ENCODE measurements around the gene ITGB1.

Gene ITGB1

DNA sequence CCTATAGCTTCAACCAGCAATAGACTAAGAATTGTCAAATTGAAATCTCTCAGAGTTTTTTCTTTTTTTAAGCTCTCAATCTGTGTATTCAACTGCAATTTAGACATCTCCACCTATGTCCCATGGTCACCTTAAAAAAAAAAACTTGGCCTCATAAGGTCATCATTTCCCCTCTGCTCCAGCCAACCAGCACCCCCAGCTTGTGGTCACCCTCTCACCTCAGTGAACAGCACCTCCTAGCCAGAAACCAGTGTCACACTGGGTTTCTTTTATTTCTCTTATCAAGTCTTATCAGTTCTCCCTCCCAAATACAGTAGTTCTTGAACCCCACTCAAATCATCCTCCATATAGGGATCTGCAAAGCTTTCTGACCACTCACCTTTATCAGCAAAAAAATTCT lies 4.0 kb downstream of the ITGB1 start:
- DNase-seq = no peak

DNA sequence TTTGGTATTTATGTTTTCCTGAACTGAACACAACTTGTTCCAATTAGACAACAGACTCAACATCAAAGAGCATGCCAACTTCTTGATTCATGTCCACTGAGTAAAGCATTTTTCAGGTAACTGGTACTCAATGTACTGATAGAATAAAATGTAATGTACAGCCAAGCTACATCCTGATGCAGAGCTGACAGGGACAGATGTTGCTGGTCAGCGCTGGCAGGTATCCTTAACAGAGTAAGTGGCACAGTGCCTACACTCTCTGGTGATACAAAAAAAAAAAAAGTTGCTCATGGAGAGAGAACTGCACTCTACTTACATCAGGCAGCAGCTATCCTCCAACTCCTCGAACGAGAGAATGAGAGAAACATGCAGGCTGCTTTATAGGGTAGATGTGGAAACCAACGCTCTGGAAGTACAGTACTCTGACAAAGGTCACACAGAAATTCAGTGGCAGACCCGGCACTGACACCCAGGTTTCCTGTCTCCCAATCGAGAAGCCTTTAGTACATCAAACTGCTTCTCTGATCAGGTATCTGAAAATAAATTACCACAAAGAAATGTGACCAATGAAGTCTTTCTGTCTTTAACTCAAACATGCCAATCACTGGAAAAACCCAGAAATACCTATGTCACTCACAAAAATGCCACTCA lies 4.6 kb downstream of the ITGB1 start:
- no peak for DNase-seq

DNA sequence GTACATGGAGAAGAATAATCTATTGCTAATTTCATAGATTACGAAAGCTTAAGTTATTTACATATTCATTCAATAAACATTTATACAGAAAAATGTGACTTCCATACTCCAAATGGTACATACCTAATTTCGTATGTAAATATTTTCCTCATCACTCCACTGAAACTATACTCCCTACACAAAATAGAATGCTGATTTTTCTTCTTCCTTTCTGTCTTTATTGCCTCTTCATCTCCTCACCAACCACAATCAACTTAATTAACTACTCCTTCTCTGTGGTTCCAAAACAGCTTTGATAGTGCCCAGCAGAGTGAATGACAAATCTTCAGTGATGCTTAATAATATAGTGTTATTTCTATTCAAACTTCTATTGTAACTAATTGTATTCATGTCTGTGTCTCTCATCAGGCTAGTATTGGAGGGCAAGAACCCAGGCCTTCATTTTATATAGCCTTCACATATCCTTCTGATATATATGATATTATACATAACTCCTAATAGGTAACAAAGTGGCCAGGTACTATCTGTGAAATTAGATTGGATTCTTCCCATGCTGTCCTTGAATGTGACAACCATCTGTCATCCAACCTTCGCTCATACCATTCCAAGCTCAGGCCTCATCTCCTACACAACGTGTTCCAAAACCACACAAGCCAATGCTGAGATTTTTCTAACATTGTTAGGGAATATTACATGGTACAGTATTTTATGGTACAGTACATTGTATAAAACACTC lies 5.3 kb downstream of the ITGB1 start:
- DNase-seq = no peak

DNA sequence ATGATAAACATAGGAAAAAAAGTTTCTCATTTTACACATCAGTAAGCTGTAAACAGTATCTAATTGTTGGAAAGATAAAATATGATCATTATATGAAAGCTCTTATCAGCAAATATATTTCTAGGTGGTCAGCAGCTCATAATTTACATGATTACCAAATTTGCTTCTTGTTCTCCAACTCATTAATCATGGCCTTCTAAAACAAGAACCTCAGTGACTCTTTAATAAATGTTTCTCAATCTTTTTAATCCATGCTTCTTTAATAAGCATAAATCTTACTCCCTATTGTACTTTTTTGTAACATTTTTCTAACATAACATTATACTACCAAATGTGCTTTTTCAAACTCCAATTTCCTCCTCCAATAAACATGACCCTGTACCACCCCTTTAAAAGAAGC lies 5.9 kb downstream of the ITGB1 start:
- no peak for DNase-seq

DNA sequence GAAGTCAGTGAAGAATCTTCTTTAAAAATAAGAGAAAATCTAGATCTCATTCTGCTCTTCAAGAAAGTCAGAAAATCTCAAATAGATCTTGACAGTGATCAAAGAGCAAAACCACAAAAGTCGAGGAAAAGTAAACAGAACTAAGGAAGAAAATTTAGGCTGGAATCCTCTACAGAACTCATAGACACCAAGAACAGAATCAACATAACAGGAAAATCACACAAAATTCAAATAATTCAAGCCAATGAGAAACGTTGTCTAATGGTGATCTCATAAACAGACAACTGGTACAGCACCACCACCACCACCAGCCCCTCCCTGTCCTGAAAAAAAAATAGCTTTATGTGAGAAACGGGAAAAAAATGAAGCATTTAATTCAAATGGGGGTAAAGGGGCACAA lies 6.9 kb downstream of the ITGB1 start:
- no peak for DNase-seq

DNA sequence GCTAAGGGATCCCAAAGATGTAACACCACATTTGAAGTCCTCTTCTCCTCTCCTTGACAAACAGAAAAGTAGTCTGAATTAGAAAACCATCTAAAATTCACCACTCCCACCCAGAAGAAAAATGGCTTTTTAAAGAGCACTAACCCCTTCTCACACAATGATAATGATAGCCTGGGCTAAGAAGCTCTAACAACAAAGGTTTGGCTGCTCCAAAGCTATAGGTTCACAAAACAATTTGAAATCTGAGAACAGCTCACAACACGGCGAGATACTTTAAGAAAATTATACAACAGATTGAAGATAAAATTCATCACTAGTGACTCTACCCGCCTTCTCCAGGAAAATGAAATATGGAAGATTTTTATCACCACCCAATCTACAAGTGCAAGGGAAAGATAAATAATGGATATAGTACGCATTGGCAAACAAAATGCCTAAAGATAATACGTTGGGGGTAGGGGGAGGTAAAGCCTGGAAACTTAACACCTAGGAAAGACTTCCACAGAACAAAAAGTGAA lies 7.4 kb downstream of the ITGB1 start:
- no peak for DNase-seq

DNA sequence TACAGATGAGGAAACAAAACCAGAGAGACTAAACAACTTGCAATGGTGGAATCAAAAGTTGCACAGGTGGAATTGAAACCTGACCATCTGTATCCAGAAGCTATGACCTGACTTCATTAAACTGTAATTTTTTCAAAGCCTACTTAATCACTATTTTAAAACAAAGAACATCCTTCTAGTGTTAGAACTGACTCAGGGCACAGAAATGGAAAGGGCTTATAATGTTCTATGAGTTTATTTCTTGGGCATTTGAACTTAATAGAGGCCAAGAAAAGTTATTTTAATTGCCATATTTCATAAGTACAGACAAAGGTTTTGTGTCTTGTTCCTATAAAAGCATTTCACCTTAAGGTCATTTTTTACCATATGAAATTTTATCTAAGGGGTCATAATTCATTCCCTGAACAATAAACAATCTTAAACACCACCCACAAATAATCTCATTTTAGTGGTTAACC lies 8.8 kb downstream of the ITGB1 start:
- no peak for DNase-seq

DNA sequence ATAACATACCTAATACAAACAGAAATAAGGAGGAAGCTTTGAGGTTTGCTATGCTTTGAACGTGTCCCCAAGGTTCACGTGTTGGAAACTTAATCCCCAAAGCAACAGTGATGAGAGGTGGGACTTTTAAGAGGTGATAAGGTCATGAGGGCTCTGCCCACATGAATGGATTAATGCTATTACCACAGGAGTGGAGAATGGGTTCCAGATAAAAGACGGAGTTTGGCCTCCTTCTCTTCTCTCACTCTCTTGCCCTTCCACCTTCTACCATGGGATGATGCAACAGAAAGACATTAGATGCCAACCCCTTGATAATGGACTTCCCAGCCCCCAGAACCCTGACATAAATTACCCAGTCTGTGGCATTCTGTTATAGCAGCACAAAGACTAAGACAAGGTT lies 9.6 kb downstream of the ITGB1 start:
- DNase-seq = no peak

DNA sequence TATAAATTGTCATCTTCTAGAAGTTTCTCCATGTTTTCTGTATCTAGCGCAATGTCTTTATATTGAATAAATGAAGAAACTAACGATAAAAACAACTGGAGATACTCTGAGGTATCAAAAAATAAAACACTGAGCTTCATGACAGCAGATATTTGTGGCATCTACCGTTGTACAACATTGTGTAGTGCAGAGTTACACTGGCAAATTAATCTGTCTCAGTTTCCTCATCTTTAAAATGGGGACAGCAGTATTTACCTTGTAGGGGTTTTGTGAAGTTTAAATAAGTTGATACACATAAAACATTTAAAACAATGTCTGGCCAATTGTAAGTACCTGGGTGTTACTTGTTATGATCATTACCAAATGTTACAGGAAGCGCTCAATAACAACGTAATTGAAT lies 10.4 kb downstream of the ITGB1 start:
- DNase-seq = no peak

DNA sequence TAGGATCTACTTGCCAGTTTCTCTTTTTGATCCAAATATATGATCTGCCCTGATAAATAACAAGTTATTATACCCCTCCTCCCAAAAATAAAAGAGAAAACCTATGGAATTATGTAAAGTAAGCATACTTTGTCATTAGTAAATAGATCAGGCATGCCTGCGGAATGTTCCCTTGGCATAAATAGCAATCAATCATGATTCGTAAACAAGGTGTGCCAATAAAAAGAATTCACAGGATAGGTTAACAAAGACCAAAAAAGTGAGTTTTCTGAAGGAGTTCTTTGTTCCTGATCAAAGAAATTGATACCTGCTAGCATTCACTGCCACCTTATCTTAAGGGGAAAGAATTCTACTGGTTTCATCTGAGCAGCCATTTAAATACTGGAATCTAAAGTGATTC lies 11.9 kb downstream of the ITGB1 start:
- DNase-seq = no peak

DNA sequence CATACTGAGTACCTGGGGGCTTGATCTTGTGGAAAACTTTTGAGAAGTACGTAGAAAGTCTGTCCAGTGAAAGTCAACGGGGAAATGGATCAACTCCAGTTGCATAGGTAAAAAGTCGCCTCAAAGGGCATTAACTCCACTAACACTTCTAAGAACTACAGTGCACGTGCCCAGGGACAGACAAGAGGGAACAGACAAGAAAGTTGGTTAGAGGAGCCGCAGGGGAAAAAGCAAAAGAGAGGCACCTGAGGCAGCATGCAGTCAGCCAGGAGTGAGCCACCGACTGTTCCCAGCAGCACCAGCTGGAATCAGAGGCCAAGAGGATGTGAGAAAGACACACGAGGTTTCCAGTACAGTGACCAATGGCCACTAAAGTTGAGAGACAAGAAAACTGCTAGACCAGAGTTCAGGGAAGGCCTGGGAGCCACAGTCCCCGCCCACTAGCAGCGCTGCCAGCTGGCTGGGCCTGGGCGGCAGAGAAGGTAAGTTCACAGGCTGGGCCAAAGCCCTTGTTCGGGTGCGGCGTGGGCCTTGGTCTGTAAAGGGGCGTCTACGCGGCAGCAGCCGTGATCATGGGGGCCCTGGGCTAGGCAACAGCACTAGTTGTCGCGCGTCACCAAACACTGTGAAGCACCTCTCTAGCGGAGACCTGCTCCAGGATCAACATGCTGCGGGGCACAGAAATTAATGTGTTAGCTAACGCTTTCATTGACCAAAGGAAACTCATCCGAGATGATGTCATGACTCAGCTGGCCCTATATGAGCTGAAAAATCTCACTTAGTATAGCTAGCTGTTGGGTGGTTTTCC lies 14.0 kb downstream of the ITGB1 start:
- no peak for DNase-seq

DNA sequence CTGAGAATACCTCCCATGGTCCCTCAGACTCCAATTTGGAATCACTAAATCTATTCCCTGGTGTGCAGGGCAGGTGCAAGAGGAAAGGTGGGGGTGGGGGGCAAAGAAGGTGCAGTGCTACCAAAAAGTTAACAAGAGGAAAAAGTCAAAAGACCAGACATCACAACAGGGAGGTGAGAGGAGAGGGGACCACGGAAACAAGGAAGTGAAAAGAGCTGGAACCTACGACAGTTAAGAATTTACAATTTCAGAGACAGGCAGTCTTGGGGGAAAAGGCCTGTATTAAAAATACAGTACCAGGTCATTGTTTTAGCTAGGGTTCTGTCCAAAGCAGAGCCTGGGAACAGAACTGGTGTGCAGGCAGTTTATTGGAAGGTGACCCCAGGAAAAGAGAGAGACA lies 14.6 kb downstream of the ITGB1 start:
- no peak for DNase-seq

DNA sequence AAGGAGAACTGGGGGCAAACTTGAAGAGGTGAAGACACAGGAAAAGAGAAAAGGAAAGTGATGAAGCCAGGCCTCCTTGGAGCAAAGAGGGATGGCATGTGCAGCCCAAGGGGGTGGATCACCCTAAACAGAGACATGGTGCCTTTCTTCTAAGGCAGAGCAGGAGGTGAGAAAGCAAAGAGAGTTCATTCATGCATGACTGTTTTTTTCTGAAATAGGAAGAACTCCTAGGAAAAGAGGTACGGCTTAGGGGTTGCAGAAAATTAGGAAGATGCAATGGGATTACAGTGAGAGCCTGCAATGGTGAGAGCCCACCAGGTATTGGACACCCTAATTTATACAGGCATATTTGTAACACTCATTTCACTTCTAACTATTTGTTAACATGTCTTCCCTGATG lies 15.9 kb downstream of the ITGB1 start:
- DNase-seq = no peak

DNA sequence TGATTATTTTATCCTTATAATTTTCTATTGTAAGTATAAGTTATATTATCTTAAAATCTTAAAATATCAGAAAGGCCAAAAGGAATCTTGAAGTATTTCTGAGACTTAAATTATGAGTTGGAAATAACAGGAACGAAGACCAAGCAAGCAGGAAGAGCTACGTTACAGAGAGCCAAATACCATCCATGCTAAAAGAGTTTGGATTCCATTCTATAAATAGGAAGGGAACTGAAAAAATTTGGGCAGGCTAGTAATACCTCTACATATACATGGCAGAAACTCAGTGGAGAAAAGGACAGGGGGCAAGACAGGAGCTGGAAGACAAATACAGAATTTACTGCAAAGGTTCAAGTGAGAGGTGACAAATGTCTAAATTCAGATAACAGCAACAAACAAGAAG lies 16.7 kb downstream of the ITGB1 start:
- no peak for DNase-seq

DNA sequence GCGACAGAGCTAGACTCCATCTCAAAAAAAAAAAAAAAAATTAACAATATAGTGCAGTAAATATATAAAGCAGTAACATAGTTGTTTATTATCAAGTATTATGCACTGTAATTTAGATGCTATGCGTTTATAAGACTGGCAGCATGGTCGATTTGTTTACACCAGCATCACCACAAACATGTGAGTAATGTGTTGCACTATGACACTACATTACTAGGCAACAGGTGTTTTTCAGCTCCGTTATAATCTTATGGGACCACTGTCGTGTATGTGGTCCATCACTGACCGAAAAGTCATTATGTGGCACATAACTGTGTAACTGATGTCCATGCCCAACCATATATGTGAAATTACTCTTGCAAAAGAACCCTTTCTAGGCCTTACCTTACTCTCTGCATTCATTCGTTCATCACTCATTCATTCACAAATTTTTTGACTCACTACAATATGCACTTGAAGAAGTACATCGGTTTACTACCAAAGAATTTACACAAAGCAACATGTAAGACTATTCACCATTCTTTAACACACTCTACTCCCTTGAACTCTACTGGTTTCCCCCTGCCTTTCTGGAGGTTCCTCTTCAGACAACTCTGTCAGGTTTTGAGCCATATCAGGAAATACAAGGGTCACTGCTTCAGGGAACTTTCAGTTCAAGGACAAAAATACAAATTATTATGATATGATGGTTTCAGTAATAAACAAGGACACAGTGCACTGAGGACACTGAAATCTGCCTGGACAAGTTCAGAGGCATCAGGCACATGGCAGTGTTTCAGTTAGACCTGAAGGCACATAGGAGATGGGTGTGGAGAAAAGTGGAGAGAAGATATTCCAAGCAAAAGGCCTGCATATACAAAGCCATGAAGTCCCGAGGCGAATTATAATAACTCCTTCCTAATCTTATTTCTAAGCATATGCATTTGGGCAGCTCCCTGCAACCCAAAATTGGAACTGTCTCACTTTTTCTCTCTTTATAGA lies 17.4 kb downstream of the ITGB1 start:
- peak; percentile 19 to 25 for DNase-seq

DNA sequence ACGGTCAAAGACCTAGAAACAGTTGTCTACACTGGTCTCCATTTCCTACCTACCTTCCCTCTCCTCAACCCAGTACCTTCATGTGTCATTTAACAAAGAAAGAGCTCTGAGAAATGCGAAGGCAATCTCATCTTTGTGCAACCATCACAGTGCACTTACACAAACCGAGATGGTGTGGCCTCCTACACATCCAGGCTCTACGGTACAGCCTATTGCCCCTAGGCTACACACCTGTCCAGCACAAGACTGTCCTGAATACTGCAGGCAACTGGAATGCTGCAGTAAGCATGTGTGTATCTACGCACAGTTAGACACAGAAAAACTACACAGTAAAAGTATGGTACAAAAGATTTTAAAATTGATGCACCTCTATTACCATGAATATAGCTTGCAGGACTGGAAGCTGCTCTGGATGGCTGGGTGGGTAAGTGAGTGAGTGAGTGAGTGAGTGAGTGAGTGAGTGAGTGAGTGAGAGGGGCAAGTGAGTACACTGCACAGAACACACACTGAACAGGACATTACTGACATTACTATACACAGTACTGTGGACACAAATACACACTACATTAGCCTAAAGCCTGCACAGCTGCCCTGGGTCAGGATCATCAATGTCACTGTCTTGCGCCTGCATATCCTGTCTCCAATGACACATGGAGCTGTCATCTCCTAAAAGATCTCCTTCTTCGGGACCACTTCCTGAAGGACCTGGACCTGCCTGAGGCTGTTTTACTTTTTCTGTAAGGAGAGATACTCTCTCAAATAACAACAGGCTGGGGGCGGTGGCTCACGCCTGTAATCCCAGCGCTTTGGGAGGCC lies 18.5 kb downstream of the ITGB1 start:
- no peak for DNase-seq

DNA sequence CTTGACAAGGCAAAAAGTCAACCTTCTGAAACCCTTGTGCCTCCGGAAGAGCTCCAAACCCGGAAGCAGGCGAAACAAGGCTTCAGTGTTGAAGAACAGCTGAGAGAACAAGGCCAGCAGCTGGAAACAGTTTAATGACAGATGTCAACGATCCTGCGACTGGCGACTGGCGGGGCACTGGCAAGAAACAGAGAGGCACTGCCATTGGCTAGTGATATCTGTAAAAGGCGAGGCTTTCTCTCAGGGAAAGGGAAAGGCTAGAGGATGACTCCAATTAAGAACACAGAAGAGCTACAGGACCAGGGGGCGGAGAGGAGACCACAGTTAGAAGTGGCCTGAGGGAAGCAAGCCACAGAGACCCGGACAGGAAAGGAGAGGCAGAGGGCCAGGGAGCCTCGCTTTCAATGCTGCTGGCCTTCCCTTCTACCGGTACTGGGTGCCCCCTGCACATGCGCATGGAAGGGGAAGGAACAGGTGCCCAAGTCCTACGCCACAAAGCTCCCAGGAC lies 19.4 kb downstream of the ITGB1 start:
- no peak for DNase-seq

DNA sequence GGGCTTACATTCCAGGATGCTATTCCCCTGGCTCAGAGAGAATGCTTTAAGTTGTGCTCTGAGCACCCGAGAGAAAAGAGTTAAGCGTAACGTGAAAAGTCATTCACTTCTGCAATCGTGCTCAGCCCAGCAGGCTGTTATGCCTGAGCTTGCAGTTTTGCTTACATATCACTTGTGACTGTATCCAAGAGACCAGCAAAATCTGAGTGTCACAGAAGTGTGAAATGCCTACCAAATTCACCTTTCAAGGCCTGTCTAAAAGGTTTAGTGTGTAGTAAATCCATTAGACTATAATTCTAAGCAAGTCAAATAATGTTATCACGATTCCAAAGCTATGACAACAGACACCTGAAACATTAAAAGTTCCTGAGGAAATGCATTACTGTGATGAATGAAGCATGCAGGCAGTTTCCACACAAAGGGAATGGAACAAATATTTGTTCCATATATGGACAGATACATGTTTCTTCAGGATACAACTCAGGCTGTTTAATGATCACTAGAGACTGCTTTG lies 20.1 kb downstream of the ITGB1 start:
- peak; percentile 42 to 49 for DNase-seq

DNA sequence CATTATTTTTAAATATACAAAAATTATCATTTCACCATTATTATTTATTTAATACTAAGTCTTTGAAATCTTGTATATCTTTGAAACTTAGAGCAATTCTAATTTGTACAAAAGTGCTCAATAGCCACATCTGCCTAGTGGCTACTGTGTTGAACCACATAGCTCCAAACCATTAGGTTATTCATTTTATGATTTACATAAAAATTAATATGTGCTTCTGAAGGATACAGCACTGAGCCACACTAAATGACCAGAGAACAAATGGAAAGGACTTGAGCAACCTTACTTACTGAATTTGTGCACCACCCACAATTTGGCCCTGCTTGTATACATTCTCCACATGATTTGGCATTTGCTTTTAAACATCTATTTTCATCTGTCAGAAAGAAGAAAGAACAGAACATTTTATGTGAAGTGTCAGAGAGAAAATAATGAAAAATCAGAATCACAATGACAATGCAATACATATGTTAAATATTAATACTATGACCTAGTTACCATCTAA lies 25.8 kb downstream of the ITGB1 start:
- DNase-seq = no peak

DNA sequence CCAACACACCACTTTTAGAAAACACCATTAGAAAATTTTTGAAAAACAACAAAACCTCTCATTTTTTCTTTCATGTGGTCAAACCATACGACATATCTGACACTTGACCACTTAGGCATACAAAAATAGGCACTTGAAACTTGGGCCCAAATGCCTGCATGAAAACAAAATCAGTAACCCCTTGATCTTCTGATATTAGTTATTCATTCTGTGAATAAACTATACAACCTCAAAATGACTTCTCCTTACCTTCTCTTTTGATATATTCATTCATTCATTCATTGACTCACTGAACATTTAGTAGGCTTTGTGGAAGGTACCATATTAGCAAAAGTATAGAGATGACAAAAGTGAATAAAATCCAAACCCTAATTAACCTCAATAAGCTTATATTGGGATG lies 26.4 kb downstream of the ITGB1 start:
- DNase-seq = no peak

DNA sequence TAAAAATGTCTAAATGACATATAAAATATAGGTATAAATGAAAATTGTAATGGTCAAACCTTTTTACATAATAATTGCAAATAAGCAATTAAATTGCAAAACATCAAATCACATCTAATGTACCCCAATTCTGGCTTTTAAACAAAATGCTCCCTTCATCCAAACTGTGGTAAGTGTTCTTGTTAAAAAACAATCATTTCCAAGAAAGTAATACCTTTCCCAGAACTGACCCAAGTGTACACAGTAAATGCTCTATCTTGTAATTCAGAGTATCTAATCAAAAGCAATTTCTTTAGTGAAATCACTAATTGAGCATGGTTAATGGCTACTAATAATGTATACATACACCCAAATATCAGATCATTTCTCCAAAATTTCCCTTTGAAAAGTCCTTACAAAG lies 28.0 kb downstream of the ITGB1 start:
- DNase-seq = no peak
